ENCODE data around the gene RPL10A.
A peak's percentile ranks its signal among the peaks of the same experiment; 100 is the strongest.

The RPL10A gene

GRCh38 chr6:35484921-35485392, 16.8 kb downstream of the RPL10A start:
- TF ChIP-seq, protein P1, sequence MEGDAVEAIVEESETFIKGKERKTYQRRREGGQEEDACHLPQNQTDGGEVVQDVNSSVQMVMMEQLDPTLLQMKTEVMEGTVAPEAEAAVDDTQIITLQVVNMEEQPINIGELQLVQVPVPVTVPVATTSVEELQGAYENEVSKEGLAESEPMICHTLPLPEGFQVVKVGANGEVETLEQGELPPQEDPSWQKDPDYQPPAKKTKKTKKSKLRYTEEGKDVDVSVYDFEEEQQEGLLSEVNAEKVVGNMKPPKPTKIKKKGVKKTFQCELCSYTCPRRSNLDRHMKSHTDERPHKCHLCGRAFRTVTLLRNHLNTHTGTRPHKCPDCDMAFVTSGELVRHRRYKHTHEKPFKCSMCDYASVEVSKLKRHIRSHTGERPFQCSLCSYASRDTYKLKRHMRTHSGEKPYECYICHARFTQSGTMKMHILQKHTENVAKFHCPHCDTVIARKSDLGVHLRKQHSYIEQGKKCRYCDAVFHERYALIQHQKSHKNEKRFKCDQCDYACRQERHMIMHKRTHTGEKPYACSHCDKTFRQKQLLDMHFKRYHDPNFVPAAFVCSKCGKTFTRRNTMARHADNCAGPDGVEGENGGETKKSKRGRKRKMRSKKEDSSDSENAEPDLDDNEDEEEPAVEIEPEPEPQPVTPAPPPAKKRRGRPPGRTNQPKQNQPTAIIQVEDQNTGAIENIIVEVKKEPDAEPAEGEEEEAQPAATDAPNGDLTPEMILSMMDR (conservative IDR thresholded peaks at IDR 0.05) = no peak
- peak overlapping the region; percentile 88; the same call in 1 of the 2 replicates for H3K27ac ChIP-seq

DNA sequence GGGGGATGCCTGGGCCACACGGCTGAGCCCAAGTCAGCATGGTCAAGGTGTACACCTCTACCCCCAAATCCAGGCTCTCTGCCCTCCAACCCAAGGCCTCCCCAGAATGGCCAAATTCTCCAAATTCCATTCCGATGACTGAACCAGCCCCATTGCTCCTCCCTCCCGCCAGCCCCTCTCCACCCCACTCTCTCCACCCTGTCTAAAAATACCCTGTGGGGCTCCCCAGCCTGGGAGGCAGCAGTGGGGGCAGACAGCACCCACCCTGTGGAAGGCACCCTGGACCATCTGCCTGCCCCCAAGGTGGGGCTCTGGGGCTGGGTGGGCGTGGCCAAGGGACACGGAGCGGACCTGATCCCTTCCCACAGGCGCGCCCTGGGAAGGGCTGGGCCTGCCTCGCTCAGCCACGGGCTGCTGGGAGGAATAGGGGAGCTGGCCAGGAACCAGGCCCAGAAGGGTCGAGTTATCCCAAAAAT, 17.2 kb downstream of the RPL10A start:
- TF ChIP-seq, protein P1 (conservative IDR thresholded peaks at IDR 0.05) = no peak
- peak overlapping the region; percentile 88 for H3K27ac ChIP-seq

DNA sequence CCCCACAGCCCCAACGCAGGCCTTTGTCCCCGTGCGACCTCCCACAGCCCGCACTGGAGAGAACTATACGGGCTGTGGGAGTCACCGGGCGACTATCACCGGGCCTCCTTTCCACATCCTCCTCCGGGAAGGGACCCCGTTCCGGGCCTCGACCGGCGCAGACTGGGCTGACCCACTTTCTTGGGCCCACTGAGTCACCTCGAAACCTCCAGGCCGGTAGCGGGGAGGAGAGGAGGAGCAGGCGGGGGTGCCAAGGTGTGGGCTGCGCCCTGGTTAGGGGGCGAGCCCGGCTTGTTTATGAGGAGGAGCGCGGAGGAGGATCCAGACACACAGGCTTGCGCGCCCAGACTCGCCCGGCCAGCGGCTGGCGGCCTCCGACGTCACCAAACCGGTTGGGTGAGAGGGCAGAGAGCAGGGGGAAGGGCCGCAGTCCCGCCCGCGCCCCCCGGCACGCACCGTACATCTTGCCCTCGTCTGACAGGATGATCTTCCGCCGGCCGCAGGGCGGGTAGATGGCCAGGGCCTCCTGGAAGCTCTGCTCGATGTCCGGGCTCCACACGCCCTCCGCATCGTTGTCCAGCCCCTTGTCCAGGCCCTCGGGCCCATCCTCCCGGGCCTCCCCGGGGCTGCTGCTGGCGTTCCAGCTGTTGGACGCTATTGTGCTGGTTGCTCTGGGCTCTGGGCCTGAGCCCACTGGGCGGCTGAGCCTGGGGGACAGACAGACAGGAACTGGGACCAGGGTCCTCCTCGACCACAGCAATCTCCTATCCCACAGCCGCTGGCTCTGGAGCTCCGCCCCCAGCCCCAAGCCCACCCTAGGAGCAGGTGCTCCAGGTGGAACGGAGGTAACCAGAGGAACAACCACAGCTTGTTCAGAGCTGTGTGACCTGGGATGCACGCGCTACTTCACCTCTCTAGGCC, 18.1 kb downstream of the RPL10A start:
- peak overlapping the region; percentile 88 for H3K27ac ChIP-seq
- TF ChIP-seq, protein P1 (conservative IDR thresholded peaks at IDR 0.05) = no peak

GRCh38 chr6:35487658-35488516, 19.7 kb downstream of the RPL10A start:
- H3K27ac ChIP-seq = peak overlapping the region; percentile 88
- TF ChIP-seq, protein P1 (conservative IDR thresholded peaks at IDR 0.05) = no peak

GRCh38 chr6:35488517-35488862, 20.3 kb downstream of the RPL10A start:
- TF ChIP-seq, protein P1 (conservative IDR thresholded peaks at IDR 0.05) = no peak
- peak overlapping the region; percentile 88 for H3K27ac ChIP-seq

DNA sequence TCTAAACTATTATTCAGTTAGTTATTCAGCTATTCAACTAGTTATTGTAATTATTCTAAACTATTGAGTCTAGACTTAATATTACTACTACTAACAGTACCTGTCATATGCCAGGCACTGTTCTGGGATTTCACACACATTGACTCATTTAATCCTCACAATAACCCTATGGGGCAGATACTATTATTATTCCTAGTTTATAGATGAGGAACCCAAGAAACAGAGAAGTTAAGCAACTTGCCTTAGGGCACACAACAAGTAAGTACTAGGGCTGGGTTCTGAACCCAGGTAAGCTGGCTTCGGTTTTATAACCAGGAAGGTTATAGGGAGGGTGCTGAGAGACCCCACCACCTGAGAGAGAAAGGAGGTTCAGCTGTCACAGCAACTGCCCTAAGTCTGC, 20.9 kb downstream of the RPL10A start:
- TF ChIP-seq, protein P1 (conservative IDR thresholded peaks at IDR 0.05) = no peak
- H3K27ac ChIP-seq = peak overlapping the region; percentile 88

All from VCaP (cell line).